Endothelial cell of umbilical vein (primary cell): ENCODE measurements around the gene GDE1.

Experiments
- CTCF ChIP-seq, 2 donors: IDR thresholded peaks; 1 replicate in 1 of 2; 2 replicates in 1 of 2; pipeline ENCODE4 v1.5.1; 2011; ENCODE audit warnings: low read length in 2 of 2, mild to moderate bottlenecking in 2 of 2, moderate library complexity in 2 of 2, control low read depth in 1 of 2, inconsistent platforms in 1 of 2, low read depth in 1 of 2; ENCODE audit not compliant: insufficient read depth in 1 of 2; ENCODE audit errors: extremely low read depth in 1 of 2
- EZH2 ChIP-seq: IDR thresholded peaks from 2 replicates; pipeline ENCODE4 v1.6.1; 2012; ENCODE audit warnings: borderline replicate concordance, low read depth, mild to moderate bottlenecking, moderate library complexity, low read length, inconsistent platforms; ENCODE audit not compliant: severe bottlenecking
- FOS ChIP-seq: IDR thresholded peaks from 2 replicates; pipeline ENCODE4 v1.6.1; 2011; ENCODE audit warnings: mild to moderate bottlenecking, low read length, moderate library complexity, borderline replicate concordance; ENCODE audit not compliant: insufficient read depth
- GATA2 ChIP-seq: IDR thresholded peaks from 2 replicates; pipeline ENCODE4 v1.7.0; 2011; ENCODE audit warnings: low read depth, mild to moderate bottlenecking, moderate library complexity, mixed read lengths, low read length; ENCODE audit not compliant: insufficient read length, insufficient read depth
- JUN ChIP-seq: IDR thresholded peaks from 2 replicates; pipeline ENCODE4 v1.6.1; 2011; ENCODE audit warnings: borderline replicate concordance, low read depth; ENCODE audit not compliant: insufficient read length, insufficient read depth
- MAX ChIP-seq: IDR thresholded peaks from 2 replicates; pipeline ENCODE4 v1.6.1; 2011; ENCODE audit not compliant: insufficient read depth, insufficient read length
- POLR2A ChIP-seq: IDR thresholded peaks from 2 replicates; pipeline ENCODE4 v1.6.1; 2012; ENCODE audit warnings: low read depth, mild to moderate bottlenecking, control low read depth, low read length
- POLR2AphosphoS5 ChIP-seq: IDR thresholded peaks from 2 replicates; pipeline ENCODE4 v1.6.1; 2012; ENCODE audit warnings: low read depth, mild to moderate bottlenecking, control low read depth, low read length, moderate library complexity; ENCODE audit not compliant: insufficient read depth

GRCh38 chr16:19515757-19516156 lies 6.1 kb downstream of the GDE1 start:
- no peak for TF ChIP-seq POLR2AphosphoS5
- TF ChIP-seq POLR2A: no peak
- no peak for TF ChIP-seq CTCF (IDR thresholded peaks at IDR 0.05; ENCODE audit: extremely low read depth in 1 of 2, insufficient read depth in 1 of 2, low read depth in 1 of 2, low read length in 2 of 2)
- no peak for TF ChIP-seq FOS
- no peak for TF ChIP-seq EZH2
- TF ChIP-seq MAX: no peak
- TF ChIP-seq GATA2: no peak
- no peak for TF ChIP-seq JUN
